ENCODE data around the gene VCPKMT.
A peak's percentile ranks its signal among the peaks of the same experiment; 100 is the strongest.

VCPKMT gene

DNA sequence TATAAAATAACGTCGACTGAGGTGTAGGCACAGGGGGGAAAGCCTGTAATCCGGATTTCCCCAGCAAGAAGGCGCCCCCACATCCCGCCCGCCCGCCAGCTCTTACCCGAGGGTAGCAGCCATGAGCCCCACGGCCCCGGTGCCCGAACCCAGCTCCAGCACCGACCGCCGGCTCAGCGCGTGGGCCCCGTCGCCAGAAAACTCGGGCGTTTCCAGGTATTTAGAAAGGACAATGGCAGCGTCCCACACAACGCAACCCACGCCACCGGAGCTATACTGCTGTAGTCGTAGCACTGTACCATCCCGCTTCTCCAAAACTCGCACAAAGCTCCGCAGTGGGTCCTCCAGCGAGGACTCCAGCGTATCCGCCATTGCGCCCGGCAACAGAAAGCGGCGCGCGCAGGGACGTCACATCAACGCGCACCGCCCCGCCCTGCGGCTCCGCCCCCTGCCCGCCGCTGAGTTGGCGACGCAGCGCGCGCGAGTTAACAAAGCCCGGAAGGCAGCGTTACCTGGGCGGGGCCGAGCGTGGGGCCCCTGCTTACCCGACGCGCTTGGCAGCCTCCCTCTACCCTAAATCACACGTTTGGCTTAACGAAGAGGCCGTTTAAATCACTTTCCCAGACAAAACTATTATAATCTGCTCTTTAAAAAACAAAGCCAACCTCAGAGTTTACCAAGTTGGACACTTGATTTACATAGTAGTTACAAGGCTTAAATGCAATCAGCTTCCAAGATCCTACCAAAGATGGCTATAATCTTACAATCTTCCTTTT lies at the start of gene VCPKMT:
Gene VCPKMT, minus strand, starts transcription at position 392 of the 776 bp plus-strand sequence. Its CDS starts 20 bp downstream, at position 372.
- DNase-seq (ENCODE audit: extremely low read depth in 1 of 2, low read depth in 1 of 2): peak; percentile 84 to 94

DNA sequence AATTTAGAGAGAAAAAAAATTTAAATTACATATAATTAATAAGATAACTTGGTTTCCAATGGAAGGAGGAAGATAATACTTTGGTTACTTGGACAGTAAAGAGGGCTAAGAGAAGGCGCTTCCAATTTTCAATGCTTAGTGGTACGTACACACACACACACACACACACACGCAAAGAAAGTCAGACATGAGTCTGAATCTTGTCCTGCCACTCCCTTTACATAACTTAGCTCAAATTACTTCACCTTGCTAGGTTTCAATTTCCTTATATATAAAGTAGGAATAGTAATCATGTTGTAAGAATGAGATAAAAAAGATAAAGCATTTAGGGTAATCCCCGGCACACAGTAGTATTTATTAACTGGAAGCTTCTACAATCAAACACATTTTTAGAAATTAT lies 39.7 kb upstream of the VCPKMT start:
- DNase-seq (ENCODE audit: extremely low read depth in 1 of 2, low read depth in 1 of 2): no peak

DNA sequence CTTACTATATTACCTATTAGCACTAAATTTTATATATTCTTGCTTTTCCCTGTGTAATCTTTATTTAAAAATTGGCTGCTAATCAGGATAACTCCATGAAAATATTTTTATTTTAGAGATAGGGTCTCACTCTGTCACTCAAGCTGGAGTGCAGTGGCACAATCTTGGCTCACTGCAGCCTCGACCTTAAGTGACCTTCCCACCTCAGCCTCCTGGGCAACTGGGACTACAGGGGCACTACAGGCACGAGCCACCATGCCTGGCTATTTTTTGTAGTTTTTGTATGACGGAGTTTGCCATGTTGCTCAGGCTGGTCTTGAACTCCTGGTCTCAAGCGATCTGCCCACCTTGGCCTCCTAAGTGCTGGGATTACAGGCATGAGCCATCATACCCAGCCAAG lies 32.4 kb upstream of the VCPKMT start:
- DNase-seq (ENCODE audit: extremely low read depth in 1 of 2, low read depth in 1 of 2): no peak

DNA sequence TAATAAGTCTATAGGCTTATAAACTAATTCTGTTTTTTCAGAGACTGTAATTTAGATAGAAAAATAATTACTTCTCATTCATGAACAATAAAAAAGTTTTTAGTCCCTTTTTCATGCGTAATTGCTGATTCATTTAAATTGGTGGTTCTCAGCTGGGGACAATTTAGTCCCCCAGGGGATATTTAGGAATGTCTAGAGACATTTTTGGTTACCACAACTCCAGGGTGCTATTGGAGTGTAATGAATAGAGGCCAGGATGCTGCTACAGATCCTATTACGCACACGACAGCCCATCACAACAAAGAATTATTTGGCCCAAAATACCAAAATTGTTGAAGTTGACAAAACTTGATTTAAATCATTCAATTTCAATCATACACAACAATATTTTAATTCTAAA lies 22.8 kb upstream of the VCPKMT start:
- no peak for DNase-seq (ENCODE audit: extremely low read depth in 1 of 2, low read depth in 1 of 2)

DNA sequence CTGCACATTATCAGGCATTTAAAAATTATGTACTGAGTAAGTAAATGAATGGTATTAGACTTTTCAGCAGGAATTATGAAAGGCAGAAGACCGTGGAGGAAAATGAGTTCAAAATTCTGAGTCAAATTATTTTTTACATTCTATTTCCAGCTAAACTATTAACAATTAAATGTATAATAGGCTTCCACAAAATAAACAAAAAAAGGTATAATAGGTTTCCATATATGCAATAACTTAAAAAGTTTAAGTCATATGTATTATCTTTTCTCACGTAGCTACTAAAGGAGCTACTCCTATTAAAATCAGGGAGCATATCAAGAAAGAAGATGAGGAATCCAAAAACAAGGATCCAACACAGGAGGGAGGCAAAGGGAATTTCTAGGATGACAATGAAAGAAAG lies 11.4 kb upstream of the VCPKMT start:
- DNase-seq (ENCODE audit: extremely low read depth in 1 of 2, low read depth in 1 of 2): no peak

DNA sequence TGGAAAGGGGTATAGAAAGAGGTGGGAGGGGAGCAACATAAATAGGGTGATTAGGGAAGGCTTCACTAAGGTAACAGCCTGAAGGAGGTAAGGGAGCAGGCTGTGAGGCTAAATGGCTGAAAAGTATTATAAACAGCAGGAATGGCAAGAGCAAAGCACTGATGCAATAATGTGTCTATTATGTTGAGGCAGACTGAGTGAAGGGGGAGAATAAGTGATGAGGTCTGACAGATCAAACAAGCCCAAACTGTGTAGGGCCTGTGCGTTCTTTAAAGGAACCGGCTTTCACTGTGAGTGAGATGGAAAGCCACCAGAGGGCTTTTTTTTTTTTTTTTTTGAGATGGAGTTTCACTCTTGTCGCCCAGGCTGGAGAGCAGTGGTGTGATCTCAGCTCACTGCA lies 6.7 kb upstream of the VCPKMT start:
- DNase-seq (ENCODE audit: extremely low read depth in 1 of 2, low read depth in 1 of 2): no peak

DNA sequence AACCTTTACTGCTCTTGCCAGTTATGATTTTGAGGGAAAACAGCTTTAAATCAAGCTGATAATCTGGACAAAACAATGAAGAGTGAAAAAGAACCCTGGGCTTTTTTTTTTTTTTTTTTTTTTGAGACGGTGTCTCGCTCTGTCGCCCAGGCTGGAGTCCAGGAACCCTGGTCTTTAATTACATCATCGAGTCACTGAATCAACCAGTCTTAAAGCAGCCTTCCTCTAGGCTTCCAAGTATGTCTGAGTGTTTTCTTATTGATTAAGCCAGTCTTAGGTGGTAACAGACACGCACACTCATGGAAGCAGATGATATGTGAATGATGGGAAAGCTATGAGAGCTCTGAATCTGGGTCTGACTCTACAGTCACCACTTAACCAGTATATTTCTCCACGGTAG lies 5.9 kb upstream of the VCPKMT start:
- DNase-seq (ENCODE audit: extremely low read depth in 1 of 2, low read depth in 1 of 2): no peak

DNA sequence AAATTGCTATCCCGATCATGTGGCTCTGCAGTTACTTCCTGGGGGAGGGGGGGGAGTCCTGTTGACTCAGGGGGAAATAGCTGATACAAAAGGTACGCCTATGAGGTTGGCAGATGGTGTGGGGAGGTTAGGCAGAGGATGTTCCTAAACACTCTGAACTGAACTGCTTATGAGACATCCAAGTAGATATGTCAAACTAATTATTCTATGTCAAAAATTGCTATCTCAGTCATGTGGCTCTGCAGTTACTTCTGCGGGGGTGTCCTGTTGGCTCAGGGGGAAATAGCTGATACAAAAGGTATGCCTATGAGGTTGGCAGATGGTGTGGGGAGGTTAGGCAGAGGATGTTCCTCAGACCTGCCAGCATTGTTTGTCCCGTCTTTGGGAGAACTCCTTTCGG lies 5.1 kb upstream of the VCPKMT start:
- no peak for DNase-seq (ENCODE audit: extremely low read depth in 1 of 2, low read depth in 1 of 2)

DNA sequence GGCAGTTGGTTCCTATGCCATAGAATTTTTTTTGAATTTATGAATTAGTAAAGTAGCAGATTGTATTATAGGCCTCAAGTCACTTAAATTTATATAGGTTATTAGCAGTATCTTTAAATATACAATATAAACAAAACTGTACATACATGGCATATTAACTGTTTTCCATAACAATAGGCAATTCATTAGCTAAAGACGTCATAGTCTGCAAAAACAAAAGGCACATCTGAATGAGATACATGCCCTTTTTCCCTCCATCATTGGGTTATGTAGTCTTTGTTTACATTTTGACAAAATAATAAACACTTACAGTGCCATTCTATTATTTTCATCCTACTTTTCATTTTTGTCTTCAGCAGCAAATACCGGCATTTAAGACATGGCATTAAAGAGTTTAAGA lies 1.1 kb upstream of the VCPKMT start:
- no peak for DNase-seq (ENCODE audit: extremely low read depth in 1 of 2, low read depth in 1 of 2)

DNA sequence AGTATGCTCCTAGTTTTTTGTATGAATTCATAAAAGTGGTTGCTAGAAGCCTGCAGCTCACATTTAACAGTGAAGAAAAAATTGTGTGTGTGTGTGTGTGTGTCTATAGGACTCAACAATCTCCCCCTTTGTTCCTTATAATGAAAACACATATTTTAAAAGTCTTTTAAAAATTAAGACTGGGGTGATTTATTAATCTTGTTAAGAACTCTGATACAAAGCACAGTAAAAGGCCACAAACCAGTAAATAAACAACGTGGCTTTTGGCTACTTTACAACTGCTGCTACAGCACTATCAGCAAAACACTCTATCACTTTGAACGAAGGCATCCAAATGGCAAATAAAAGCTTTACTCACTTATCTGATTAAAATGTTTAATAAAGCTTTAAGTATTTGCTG lies 594 bp upstream of the VCPKMT start:
- DNase-seq (ENCODE audit: extremely low read depth in 1 of 2, low read depth in 1 of 2): no peak

DNA sequence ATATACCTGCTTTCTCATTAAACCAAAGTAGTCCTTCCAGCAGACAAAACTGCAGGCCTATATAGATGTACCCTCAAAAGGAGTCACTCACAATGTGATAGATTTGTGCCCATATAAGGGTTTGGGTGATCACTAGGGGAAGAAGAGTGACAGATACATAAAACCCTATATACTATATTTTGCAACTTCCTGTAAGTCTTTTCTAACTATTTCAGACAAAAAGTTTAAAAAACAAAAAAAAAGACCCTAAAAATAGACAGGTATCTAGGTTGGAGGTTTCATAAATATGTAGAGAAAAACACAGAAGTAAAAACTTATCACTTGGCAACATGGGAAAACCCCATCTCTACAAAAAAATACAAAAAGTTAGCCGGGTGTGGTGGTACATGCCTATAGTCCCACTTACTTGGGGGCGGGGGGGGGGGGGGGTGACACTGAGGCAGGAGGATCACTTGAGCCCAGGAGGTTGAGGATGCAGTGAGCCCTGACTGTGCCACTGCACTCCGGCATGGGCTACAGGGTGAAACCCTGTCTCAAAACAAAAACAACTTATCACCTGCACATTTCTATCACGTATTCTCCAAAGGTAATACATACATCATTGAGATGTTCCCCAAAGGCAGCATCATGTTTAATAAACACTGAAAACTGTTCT lies 2.9 kb downstream of the VCPKMT start:
- no peak for DNase-seq (ENCODE audit: extremely low read depth in 1 of 2, low read depth in 1 of 2)

DNA sequence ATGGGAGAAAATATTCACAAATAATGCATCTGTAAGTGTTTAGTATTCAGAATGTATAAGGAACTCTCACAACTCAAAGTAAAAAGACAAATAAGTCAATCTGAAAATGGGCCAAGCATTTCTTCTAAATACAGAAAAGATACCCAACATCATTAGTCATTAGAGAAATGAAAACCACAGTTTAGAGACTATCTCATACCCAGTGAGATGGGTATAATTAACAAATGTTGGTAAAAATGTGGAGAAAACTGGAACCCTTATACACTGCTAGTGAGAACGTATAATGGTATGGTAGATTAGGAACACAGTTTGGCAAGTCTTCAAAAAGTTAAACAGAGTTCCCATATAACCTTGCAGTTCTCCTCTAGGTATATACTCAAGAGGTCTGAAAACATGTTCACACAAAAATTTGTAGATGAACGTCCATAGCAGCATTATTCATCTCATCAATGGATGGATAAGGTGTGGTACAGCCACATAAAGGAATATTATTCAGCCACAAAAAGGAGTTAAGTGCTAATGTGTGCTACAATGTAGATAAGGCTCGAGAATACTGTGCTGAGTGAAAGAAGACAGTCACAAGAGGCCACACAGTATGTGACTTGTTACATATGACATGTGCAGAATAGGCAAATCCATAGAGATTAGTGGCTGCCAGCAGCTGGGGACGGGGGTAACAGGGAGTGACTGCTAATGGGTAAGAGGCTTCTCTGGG lies 5.9 kb downstream of the VCPKMT start:
- DNase-seq (ENCODE audit: extremely low read depth in 1 of 2, low read depth in 1 of 2): no peak

DNA sequence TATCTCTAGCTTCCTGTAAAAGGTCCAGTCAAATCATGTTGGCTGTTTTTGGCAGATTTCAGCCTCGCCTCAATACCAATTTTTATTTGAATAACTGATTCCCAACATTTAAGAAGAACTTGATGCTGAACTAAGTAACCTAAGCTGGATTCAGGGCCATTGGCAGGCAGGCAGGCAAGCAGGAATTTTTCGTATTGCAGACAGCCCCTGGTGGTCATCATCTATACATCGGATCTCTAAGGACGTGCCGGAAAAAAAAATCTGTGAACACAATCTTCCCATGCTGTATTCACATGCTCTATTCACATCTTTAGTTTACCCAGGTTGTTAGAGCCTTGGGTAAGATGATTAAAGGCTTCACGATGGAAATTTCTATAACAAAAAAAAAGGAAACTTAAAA lies 7.0 kb downstream of the VCPKMT start:
- no peak for DNase-seq (ENCODE audit: extremely low read depth in 1 of 2, low read depth in 1 of 2)

DNA sequence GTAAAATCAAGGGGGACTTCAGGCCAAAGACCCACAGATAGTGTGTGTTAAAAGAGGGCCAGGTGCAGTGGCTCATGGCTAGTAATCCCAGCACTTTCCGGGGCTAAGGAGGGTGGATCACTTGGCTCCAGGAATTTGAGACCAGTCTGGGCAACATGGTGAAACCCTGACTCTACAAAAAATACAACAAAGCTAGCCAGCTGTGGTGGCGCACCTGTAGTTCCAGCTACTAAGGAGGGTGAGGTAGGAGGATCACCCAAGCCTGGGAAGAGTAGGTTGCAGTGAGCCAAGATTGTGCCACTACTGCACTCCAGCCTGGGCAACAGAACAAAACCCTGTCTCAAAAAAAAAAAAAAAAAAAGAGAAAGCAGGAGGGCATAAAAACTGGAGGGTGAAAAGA lies 8.5 kb downstream of the VCPKMT start:
- no peak for DNase-seq (ENCODE audit: extremely low read depth in 1 of 2, low read depth in 1 of 2)

DNA sequence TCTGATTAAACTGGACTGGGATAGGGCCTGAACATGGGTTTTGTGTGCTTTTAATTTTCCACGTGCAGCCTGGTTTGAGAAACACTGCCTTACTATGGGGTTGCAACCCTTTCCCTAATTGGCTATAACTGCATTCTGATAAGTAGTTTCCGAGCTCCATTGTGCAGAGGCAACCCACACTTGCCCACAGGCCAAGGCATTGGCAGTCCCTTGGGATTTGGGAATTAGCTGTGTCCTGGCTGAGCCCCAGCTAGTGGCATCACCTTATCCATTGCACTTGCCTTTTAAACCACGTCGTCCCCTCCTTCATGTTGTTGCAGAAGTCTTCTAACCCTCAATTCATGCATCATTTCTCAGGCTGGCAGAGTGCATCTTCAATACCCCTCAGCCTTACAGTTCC lies 10.2 kb downstream of the VCPKMT start:
- no peak for DNase-seq (ENCODE audit: extremely low read depth in 1 of 2, low read depth in 1 of 2)

DNA sequence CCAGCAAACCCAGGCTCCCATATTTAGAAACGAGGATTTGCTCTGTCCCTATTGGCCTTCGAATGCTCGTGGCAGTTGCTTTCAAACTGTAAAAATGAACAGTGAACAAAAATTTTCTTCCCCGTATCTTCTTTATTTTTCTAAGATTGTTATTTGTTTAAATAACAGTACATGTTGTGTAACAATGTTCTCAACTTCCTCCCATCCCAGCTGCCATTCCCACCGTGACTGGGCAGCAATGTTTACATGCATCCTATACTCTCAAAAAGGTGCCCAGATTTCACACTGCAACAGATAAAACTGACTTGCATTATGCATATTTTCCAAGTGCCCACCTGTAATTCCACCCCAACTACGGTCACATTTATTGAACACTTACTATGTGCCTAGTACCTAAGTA lies 12.8 kb downstream of the VCPKMT start:
- no peak for DNase-seq (ENCODE audit: extremely low read depth in 1 of 2, low read depth in 1 of 2)

DNA sequence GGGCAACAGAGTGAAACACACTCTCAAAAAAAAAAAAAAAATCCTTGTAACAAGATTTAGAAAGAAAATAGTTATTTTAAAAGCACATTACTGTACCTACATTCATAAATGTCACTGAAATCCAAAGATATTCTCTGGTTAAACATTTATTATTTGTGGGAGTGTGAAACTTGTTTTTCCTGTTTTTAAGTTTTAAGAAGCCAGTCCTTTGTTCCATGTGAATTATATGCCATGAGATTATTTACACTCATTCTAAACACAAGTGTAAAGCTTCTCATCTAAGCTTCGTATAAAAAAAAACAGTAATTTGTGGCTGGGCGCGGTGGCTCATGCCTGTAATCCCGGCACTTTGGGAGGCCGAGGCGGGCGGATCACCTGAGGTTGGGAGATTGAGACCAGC lies 15.0 kb downstream of the VCPKMT start:
- DNase-seq (ENCODE audit: extremely low read depth in 1 of 2, low read depth in 1 of 2): no peak

DNA sequence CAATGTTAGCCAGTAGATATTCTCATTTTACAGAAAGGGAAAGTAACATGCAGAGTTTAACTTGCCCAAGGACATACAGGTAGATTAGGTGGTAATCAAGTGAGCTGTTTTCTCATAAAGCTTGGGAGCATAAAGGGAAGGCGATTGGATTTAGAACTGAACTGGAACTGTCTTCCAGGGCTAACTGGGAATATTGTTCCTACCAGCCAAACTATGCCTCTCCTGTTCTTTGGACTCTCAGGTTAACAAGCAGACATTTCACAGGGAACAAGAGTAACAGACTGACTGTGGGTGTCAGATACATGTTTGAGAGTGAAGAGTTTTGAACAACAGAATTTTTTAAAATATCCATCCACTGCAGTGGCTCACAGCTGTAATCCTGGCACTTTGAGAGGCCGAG lies 15.6 kb downstream of the VCPKMT start:
- no peak for DNase-seq (ENCODE audit: extremely low read depth in 1 of 2, low read depth in 1 of 2)

DNA sequence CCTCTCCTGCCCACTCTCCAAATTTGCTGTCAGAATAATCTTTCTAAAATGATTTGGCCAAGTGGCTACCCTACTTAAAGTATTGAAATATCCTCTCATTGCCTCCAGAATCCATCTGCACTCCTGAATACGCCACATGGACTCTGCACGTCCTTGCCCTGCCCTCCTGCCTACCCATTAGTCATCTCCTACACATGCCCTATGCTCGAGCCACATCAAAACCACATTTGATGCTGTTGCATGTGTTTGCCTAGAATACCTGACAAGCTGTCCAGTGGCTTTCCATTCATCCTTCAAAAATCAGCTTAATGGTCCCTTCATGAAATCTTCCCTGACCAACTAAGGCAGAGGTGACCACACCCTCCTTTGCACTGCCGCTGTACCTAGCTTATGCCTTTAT lies 17.0 kb downstream of the VCPKMT start:
- no peak for DNase-seq (ENCODE audit: extremely low read depth in 1 of 2, low read depth in 1 of 2)

DNA sequence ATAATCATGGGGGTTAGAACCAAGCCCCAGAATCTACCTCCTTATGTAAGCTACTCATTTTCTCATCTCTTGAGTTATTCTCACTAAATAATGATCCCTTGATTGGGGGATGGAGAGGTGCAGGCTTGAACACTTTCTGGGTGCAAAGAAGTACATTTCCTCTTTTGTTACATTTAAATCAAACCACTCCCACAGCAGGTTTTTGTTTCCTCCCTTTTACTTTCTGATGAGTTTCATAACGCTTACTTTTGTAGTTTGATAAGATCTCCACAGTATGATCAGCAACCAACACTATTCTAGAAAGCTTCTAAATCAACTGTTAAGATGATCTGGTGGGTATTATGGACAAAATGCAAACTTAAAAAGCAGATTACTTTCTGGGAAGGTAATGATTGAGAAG lies 20.5 kb downstream of the VCPKMT start:
- DNase-seq (ENCODE audit: extremely low read depth in 1 of 2, low read depth in 1 of 2): no peak

DNA sequence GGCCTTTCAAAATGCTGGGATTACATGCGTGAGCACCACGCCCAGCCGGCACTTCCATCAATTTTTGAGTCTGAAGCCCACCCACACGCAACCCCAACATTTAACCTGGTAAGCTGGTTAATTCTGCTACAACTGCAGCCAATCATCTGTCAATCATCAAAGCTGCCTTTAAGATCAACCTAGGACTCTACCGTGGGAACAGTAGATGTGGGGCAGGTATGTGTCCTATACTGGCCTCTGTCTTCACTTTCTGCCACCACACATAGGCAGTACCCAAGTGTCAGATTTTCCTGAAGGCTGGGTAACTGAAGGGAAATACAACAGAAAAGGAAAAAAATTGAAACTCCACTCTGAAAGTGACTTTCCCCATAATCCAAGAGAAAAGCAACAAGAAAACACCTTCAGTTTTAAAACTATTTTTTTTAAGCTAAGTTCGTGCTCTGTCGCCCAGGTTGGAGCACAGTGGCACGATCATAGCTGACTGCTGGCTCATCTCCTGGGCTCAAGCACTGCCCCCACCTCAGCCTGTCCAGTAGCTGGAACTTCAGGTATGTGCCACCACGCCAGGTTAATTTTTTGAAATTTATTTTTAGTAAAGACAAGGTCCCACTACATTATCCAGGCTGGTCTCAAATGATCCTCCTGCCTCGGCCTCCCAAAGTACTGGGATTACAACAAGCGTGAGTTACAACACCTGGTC lies 22.2 kb downstream of the VCPKMT start:
- no peak for DNase-seq (ENCODE audit: extremely low read depth in 1 of 2, low read depth in 1 of 2)

Data from activated CD8-positive, alpha-beta memory T cell treated with anti-CD3 and anti-CD28 coated beads for 1 hour (primary cell).